Endothelial cell of hepatic sinusoid (primary cell): Measurements from ENCODE around the gene TMEM30B.

ENCODE experiments used
- in situ Hi-C: cut with HindIII; loops from 2 replicates; pipeline ENCODE4 v1.10.0; 2017; ENCODE audit warnings: low sequenced_read_pairs

The TMEM30B gene

GRCh38 chr14:61269321-61270083 is 11.6 kb downstream of the TMEM30B start:
- in situ Hi-C loops = loop anchor here (25.0 kb wide), 1 partner anchor 632 kb away; the partner anchor contains the start of gene SIX1

GRCh38 chr14:61268812-61269211 is 12.3 kb downstream of the TMEM30B start:
- in situ Hi-C loops = loop anchor here (25.0 kb wide), 1 partner anchor 632 kb away; the partner anchor contains the start of gene SIX1

DNA sequence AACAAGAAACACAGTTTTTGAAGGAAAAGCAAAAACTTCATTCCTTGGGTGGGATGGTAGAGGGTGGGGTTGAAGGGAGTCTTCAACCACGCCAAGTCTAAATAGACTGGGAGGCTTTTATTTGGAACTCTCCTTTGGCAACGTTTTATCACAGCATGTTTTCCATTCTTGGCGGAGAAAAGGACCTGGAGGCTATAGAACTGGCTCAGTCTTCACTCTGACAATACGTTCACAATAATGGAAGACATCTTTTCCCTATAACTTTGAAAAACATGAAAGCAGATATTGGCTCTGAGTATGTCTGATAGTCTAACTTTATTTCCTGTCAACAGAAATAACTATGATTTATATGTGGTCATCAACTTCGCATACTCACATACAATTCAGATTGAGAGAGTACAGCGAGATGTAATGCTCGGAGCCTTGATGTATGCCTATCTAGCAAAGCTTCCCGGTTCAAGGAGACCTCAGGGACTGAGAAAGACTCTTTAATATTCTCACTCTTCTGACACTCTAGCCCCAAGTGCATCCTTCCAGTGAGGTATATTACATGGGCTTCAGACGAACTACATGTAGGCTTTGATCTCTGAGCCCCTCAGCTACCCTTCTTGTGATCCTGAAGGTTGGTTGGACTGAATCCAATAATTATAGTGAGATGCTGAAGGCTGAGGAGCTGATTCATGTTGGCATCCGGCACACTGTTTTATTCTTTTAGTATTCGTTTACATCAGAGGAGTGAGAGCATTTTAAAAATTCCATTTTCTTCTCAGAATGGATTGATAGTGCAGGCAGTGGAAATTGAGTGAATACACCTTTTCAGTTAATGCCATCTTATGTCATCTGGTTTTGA is 14.0 kb downstream of the TMEM30B start:
- in situ Hi-C loops = loop anchor here (25.0 kb wide), 1 partner anchor 630 kb away; the partner anchor contains the start of gene SIX1

DNA sequence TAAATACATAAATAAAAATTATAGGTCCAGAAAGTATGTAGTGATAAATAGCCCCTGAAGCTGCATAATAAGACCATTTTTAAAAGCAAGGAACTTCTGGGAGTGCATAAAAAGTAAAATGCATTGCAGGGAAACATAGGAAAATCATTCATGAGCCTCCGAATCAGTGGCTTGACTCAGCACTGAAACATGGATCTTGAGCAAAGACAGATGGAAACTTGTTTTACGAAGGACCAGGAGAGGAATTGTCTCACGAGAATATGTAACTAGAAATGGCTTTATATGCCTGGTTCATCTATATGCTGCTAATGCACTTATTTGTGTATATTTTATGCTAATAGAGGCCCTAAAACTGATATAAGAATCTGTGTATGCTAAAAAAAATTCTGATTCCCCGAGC is 14.7 kb downstream of the TMEM30B start:
- in situ Hi-C loops = loop anchor here (25.0 kb wide), 1 partner anchor 629 kb away; the partner anchor contains the start of gene SIX1

- in situ Hi-C loops = loop anchor here (25.0 kb wide), 1 partner anchor 627 kb away; the partner anchor contains the start of gene SIX1
Observed at GRCh38 chr14:61264651-61265050, 16.5 kb downstream of the TMEM30B start.

GRCh38 chr14:61264010-61264571 is 17.0 kb downstream of the TMEM30B start:
- in situ Hi-C loops = loop anchor here (25.0 kb wide), 1 partner anchor 627 kb away; the partner anchor contains the start of gene SIX1

DNA sequence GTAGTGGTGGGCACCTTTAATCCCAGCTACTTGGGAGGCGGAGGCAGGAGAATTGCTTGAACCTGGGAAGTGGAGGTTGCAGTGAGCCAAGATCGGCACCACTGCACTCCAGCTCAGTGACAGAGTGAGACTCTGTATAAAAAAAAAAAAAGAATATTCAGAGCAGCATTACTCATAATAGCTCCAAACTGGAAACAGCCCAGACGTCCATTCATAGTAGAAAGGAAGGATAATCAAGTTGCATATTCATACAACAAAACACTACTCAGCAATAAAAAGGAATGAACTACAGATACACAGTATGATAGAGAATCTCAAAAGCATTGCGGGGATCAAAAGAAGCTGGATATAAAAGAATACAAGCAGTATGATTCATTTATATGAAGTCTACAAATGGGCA is 19.1 kb downstream of the TMEM30B start:
- in situ Hi-C loops = loop anchor here (25.0 kb wide), 1 partner anchor 625 kb away; the partner anchor contains the start of gene SIX1

- in situ Hi-C loops = loop anchor here (25.0 kb wide), 1 partner anchor 624 kb away; the partner anchor contains the start of gene SIX1
Observed at GRCh38 chr14:61260939-61261776, 20.0 kb downstream of the TMEM30B start.

DNA sequence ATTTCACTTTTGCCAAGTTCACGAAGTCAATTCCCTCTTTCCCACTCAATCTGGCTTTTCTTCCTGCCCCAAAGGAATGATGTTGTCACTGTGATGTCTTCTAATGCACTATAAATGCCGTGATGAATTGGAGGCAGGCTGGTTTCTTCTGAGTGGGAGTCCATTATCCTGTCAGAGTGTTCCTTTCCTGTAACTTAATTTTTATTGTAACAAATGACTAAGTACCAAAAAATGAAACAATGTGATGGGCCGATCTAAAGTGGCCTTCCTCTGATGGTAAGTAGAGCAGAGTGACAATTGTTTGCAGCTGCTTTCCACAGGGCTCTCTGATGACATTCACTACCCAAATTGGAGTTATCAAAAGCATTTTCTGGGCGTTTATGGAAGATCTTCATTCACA is 22.2 kb downstream of the TMEM30B start:
- in situ Hi-C loops = loop anchor here (25.0 kb wide), 1 partner anchor 622 kb away; the partner anchor contains the start of gene SIX1

DNA sequence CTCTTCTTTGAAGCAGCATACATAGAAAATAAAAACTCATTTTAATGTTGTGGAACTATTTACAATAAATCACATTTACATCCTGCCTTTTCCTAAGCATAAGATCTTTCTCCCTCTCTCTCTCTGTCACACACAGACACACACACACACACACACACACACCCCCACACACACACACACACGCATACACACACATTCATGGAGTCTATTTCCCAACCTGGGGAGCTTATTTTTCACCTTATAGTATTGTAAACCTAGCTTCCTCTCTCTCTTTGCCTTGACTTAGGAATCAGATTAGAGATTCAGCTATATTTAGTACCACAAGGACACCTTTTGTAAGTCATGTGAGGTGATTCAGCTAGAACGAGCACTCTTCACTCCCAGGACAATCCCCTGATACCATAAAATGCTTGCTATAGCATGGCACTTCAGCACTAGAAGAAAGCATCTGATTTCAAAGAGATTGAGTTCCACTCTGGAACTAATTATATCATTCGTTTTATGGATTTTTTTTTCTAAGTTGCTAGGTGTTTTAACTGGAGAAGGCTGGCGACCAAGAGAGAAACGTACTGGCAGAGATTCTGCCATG is 23.6 kb downstream of the TMEM30B start:
- in situ Hi-C loops = loop anchor here (25.0 kb wide), 1 partner anchor 620 kb away; the partner anchor contains the start of gene SIX1

DNA sequence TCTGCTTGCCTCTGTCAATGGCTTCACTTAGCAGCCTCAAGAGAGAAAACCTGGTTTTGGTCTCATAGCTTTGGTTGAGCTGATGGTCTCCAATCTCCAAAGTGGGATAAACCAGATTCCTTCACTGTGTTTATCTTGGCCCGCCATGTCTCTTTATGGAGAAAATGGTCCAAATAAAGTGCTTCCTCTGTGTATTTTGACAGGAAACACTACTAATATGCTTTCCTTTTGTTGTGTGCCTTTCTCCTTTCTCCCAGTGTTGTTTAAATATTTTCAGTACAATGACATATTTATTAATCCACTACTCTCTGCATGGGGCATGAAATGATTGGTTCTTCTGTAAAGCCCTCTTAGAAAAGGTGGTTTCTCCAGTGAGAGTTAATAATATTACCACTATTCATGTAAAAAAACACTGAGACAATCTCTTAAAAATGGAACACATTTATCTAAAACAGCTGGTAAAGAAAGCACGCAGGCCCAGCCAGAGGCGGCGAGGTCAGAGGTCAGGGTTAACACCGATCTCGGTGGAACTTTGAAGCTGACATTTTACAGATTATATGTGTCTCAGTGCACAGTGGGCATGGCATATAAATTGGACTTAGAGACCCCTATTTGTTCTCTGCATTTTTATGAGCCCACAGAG is 24.2 kb downstream of the TMEM30B start:
- in situ Hi-C loops = loop anchor here (25.0 kb wide), 1 partner anchor 620 kb away; the partner anchor contains the start of gene SIX1

- in situ Hi-C loops = loop anchor here (25.0 kb wide), 1 partner anchor 619 kb away; the partner anchor contains the start of gene SIX1
Observed at GRCh38 chr14:61255968-61256367, 25.2 kb downstream of the TMEM30B start.

DNA sequence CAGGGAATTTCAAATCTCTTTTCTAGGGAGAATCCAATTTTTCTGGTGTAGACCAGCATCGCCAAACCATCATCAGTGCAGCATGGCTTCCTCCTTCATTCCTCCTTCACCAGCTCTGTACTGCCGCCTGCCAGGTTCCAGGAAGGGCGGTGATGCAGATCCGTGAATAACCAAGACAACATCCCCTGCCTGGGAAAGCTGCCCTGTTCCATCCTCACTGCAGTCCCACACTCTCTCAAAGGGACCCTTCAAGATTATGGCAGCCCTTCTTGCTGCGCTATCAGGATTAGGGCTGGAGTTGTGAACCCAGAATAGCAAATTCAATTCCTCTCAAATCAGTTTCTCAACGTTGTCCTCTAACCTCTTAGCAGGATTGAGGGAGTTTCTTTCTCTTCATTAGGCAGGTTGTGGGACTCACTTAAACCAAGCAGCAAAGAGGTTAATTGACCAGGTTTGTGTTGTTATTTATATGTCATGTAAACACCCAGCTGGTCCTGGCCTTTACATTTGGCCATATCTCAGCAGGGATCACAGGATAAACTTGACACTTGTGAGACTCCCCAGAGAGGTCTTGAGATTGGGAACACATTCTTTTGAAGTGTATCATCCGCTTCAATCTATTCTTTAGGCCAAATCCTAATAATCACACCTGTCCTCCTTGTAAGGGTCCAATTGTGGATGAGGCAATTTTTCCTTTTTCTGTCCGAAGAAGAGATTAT is 26.2 kb downstream of the TMEM30B start:
- in situ Hi-C loops = loop anchor here (25.0 kb wide), 1 partner anchor 618 kb away; the partner anchor contains the start of gene SIX1

- in situ Hi-C loops = loop anchor here (25.0 kb wide), 1 partner anchor 616 kb away; the partner anchor contains the start of gene SIX1
Observed at GRCh38 chr14:61253064-61253738, 27.9 kb downstream of the TMEM30B start.

GRCh38 chr14:61252369-61253063 is 28.6 kb downstream of the TMEM30B start:
- in situ Hi-C loops = loop anchor here (25.0 kb wide), 1 partner anchor 615 kb away; the partner anchor contains the start of gene SIX1

DNA sequence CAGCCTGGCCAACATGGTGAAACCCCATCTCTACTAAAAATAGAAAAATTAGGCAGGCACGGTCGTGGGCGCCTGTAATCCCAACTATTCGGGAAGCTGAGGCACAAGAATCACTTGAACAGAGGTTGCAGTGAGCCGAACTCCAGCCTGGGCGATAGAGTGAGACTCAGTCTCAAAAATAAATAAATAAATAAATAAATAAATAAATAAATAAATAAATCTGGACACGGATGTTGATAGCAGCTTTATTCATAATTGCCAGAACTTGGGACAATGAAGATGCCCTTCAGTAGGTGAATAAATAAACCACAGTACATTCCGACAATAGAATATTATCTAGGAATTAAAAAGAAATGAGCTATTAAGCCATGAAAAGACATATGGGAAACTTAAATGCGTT is 31.1 kb downstream of the TMEM30B start:
- in situ Hi-C loops = loop anchor here (25.0 kb wide), 1 partner anchor 613 kb away; the partner anchor contains the start of gene SIX1

- in situ Hi-C loops = no loop called here
Observed at GRCh38 chr14:61247935-61248334, 33.2 kb downstream of the TMEM30B start.
